GM18909 (cell line): ENCODE data around the gene TTC22.
A peak's percentile ranks its signal among the peaks of the same experiment; 100 is the strongest.
"Not testable (repeated sequence)": the region's sequence is repeated elsewhere in the genome, so short reads cannot be mapped to it uniquely, and the experiment has no call there.

Experiments used
- ATAC-seq: cut with Tn5 transposase; IDR thresholded peaks from one replicate; pipeline ENCODE4 v1.9.1; 2021; ENCODE audit warnings: mild to moderate bottlenecking; ENCODE audit not compliant: unreplicated experiment, poor library complexity

TTC22 gene

DNA sequence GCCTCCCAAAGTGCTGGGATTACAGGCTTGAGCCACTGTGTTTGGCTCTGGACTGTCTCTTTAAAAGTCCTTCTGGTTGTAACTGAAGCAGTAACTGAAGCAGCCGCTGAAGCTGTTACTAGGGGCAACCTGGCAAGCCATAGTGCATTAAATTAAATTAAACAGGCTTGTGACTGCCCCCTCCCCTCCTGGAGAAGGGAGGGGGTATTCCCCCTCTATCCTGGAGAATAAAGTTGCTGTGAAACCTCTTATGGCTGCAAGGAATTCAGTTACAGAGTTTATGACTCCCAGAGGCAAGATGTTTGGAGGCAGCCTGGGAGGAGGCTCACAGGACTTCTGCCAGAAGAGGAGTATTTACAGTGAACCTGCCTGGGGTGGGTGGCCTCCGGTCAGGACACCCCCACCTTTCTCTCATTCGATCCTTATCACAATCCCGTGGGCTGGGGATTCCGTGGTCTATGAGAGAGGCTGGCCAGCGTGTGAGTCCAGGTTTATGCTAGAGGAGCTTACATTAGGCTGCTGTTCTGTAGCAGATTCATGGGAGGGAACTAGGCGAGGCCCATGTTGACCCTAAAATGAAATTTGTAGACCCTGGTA lies 8.3 kb downstream of the TTC22 start:
- ATAC-seq, result no peak

GRCh38 chr1:54791880-54792522 lies 9.1 kb downstream of the TTC22 start:
- ATAC-seq, result no peak

DNA sequence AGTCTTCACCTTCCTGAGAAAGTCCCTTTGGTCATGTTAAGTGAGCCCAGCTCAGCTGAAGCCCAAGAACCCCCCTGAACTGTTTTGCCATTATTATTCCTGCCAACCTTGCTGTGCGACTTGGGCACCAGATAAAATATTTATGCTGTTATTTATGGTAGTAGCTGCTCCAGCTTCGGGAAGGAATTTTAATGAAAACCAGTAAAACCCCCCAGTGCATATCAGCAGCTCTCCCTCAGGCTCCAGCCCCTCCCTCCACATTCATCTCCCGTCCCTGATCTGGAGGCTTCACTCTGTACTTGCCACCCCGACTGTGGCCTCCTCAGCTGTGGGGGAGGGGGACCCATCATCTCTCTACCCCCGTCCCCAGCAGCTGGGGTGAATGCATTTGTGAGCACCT lies 12.7 kb downstream of the TTC22 start:
- no peak for ATAC-seq

DNA sequence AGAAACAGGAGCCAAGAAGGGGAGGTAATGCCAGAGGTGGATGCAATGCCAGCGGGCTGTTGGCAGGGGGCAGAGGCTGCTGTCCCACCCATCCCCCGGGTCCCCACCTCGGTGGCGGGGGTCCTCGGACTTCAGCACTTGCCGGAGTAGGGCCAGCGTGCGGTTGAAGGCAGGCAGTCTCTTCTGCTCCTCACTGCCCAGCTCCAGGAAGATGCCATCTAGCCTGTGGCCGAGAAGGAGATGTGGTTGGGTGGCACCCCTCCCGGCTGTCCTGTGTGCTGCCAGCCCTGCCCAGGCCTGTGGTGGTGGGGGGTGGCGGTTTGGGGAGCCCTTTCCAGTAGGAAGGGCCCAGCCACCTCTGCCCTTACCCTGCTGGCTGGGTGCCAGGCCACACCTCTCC lies 13.5 kb downstream of the TTC22 start:
- ATAC-seq, result no peak

DNA sequence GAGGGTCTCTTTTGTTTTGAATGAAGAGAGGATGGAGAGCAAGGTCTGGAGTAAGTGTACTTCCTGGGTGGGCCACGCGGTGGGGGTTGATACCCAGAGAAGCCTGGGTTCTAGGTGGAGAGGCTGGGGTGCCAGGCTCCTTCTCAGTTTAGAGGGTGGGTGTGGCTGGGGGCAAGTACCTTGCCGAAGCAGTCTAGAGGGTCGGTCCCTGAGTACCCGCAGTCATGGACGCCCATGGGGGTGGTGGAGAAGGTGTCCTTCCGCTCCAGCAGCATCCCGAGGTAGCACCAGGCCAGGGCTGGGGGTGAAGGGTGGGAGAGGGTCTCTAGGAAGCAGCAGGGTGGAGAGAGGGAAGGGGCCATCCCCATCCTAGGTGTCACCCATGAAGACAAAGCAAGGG lies 14.3 kb downstream of the TTC22 start:
- ATAC-seq, result no peak

DNA sequence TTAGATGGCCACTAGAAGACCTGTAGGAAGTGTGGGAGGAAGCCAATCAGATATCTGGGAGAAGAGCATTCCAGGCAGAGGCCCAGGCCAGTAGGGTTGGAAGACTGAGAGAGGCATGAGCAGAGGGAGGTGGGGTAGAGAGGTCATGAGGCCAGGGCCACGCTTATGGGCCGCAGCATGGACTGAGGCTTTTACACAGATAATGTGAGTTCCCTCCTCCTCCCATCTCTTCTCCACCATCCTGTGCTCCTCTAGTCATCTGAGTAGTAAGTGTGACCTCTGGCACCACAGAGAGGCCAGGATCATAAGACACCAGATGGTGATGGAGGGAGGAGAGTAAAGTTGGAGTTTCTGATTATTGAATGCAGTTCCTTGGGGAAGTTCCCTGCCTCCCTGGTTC lies 17.1 kb downstream of the TTC22 start:
- ATAC-seq, result no peak

DNA sequence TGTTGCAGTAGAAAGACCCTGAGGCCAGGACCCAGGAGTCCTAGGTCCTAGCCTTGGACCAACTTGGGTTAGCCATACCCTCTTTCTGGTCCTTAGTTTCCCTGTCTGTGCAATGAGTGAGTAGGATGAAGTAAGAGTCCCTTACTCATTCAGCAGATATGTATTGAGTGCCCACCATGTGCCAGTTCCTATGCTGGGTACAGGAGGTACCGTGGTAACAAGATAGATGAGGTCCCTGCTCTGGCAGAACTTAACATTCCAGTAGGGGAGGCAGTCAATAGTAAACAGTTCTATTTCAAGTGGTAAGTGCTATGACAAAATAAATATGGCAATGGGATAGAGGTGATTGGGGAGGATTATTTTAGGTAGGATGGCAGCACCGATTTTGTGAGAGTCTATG lies 18.5 kb downstream of the TTC22 start:
- no peak for ATAC-seq

DNA sequence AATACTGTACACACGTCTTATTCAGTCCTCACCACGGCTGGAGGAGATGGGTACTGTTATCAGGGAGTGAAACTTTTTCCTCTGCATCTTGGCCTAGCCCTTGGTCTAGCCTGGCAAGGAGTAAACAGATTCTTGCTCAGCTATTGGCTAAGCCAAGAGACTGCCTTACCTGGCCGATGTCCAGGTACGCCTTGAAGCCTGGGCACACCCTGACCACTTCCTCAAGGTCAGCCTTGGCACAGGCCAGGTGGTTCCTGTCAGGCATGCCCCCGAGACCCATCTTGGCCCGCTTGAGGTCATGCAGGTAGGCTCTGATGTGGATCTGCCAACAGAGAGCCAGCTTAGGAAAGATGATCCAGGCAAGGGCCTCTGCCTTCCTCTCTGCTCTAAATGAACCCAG lies 19.0 kb downstream of the TTC22 start:
- no peak for ATAC-seq

DNA sequence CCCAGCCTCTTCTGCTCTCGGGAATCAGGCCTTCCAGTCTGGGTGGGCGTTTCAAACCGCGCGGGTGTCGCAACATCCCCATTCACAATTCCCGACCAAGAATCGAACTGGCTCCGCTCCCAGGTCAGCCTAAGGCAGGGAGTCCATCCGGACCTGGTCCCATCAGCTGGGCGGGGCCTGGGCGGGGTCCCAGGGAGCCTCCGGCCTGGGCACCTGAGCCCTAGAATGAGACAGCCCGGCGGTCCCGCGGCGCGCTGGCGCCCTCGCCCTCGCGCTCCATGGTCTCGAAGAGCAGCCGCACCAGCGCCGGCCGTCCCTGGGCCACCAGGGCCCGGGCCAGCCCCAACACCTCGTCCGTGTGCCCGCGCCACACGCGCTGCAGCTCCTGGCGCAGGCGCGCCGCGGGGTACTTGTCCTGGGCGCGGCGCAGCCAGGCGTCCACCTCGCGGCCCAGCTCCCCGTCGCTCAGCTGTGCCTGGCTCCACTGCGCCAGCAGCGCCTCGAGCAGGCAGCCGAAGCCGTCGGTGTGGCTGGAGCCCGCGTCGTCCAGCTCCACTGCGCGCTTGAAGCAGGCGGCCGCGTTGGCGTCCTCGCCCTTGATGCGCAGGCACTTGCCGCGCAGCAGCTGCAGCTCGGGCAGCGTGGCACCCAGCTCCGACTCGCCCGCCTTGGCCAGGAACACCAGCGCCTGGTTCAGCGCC lies 19.9 kb downstream of the TTC22 start:
- ATAC-seq, result no peak

DNA sequence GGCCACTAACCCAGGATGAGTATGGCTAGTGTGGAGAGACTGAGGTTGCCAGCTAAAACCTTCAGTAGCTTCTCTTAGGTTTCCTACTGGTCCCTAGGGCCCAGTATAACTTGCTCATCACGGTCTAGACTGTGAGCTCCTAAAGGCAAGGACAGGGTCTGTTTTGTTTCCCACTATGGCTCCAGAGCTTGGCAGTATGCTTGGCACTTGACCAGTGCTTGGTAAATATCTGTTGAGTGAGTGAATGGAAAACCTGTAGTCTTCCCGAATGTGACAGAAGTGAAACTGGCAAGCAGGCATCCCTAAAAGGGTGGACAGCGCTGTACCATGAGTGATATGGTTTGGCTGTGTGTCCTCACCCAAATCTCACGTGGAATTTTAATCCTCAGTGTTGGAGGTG lies 23.7 kb downstream of the TTC22 start:
- ATAC-seq, result no peak

DNA sequence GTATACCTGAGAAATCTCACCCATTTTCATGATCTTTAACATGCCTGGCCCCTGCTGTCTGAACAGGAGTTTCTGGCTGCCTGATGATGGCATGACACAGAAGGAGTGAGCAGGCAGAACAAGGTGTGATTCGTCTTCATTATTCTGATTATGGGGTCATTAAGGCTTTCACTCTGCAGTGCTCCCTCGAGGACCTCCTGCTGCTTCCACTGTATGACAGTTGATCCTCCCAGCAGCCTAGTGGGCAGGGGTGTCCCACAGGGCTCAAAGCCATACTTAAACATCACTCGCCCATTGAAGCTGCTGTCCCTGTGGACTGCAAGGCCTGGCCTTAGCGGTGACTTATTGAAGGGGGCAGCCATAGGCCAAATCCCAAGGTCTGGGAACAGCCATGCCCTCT lies 24.1 kb downstream of the TTC22 start:
- ATAC-seq, result no peak

GRCh38 chr1:54775828-54776721 lies 25.0 kb downstream of the TTC22 start:
- ATAC-seq, result not testable (repeated sequence)

DNA sequence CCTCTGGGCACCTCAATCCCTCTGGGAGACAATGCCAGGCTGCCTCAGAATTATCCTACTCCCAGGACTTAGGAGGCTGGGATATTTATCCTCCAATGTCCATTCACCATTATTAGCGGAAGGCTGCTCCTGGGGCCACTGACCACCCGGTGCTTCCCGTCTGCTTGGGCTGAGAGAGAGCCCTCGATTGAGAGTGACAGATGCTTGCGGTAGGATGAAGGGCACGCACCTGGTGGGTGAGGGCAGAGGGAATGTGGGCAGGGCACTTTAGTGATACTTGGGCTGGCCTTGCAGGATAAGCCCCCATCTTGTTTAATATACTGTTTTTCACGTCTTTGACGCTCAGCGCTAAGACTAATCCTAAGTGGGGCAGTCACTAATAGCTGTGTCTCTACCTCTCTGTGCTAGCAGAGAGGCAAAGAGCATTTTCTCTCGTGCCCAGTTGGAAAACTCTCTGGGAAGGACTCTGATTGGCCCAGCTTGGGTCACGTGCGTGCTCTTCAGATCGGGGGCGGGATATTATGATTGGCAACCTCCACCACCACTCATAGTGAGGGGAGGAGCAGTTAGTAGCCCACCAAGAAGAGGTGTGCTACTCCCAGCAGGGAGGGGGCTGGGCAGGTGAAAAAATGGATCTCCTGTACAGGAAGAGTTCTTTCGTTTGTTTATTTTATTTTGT lies 26.2 kb downstream of the TTC22 start:
- no peak for ATAC-seq

- no peak for ATAC-seq
Observed at GRCh38 chr1:54772951-54773350, 28.2 kb downstream of the TTC22 start.

DNA sequence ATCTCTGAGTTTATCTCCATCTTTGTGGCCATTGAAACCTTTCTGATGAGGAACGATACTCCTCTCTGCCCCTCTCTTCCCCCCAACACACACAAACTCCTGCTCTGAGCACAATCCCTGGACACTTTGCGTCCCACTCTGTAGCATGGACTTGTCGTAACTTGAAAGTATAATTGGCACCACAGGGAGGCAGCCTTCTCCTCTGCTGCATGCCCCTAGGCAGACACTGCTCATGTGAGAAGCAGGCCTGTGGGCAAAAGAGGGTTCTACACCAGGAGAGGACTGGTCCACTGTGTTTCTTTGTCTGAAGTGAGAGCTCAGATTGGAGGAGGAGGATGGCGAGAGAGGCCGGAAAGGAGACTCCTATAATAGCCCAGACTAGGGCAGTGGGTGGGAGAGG lies 33.0 kb downstream of the TTC22 start:
- ATAC-seq, result no peak

DNA sequence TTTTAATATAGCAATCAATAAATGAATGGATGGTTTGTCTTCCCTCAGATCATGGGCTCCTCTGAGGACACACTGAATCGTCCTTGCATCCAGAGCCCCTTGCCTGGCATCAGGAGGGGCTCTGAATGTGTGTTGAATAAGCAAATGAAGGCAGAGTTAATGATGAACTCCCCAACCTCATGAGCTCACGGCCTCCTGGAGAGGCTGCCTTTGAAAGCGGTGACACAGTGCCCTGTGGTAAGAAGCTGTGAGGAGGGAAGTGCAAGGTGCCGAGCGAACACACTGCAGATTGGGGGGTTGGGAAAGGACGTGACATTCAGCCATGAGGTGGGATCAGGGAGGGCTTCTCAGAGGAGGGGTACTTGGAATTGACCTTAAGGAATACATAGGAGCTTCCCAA lies 33.6 kb downstream of the TTC22 start:
- ATAC-seq, result no peak

DNA sequence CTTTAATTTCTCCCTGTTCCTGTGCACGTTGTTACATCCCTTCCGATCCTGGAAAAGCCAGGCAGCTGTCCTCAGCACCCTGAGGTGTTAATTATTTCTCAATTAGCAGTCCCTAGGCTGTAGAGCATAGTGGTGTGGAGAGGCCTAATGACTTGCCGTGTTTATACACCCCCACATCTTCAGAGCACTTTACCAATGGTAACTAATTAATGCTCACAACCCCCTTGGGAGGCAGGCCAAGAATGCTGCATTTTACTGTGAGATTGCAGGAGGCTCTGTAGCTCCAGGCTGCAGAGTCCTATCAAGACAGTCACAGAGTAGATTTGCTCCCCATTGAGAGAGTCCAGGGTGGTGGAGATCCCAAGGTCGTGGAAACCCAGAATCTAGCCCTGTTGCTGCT lies 34.4 kb downstream of the TTC22 start:
- ATAC-seq, result no peak

DNA sequence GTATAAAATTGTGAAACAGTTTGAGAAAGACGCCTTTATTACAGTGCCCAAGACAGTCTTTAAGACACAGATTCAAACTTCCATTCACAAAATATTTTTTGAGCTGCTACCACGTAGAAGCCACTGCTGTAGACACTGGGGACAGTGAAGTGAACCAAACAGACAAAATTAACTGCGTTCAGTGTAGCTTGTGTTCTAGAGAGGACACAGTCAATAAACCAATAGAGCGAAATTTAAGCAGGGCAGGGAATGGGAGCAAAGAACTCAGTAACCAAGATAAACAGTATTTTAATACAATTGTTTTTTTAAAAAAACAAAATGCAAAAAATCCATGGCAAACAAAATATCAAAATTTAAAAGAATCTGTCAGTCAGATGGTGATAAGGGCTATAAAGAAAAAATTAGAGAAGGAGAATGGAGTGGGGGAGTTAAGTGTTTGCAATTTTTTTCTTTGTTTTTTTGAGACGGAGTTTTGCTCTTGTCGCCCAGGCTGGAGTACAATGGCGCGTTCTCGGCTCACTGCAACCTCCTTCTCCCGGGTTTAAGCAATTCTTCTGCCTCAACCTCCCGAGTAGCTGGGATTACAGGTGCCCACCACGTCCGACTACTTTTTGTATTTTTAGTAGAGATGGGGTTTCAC lies 36.1 kb downstream of the TTC22 start:
- ATAC-seq, result peak; percentile 21

- peak; percentile 96 for ATAC-seq
Observed at GRCh38 chr1:54764133-54764921, 36.8 kb downstream of the TTC22 start, which contains the start of gene PARS2. PARS2 (minus strand) TSS chr1:54764523; CDS start chr1:54759161, 5,362 bp downstream.
